Thyroid gland (tissue), 4 donors: Measurements from ENCODE around the gene NT5C3A.

ENCODE experiments used
- CTCF ChIP-seq, 6 experiments: fragments of 200-600 bp in 3 of 6; fragments of 450-650 bp in 3 of 6; sonication (generic) in 3 of 6; IDR thresholded peaks; one replicate each; pipeline ENCODE4 v1.5.1; 2016 to 2019; ENCODE audit warnings: antibody characterized with exemption in 6 of 6, mild to moderate bottlenecking in 2 of 6, inconsistent platforms in 1 of 6, moderate library complexity in 1 of 6
- POLR2A ChIP-seq, 2 donors: fragments of 450-650 bp; IDR thresholded peaks; one replicate each; pipeline ENCODE4 v1.6.1; 2017; ENCODE audit warnings: antibody characterized with exemption in 2 of 2, mild to moderate bottlenecking in 2 of 2, moderate library complexity in 1 of 2

GRCh38 chr7:33043501-33044400 is 18.8 kb downstream of the NT5C3A start:
- TF ChIP-seq CTCF (IDR thresholded peaks at IDR 0.05) = no peak
- TF ChIP-seq POLR2A (IDR thresholded peaks at IDR 0.05) = no peak
